Measurements from ENCODE around the gene PLA2G4E. TPM values are rescaled to one million over a fixed set of nuclear protein-coding genes. Genes with fewer than 3 reads are reported as not detected.

PLA2G4E gene
- total and polyA plus RNA-seq, 5 donors = 0.06 to 0.26 (median 0.08) TPM

- H3K4me3 ChIP-seq (ENCODE audit: low read length) = no peak overlapping the region
- no peak for ATAC-seq
- no peaks in the 10 kb centered on the region for H3K9me3 ChIP-seq (ENCODE audit: control insufficient read depth, low read length)
- WGBS = 47% methylated on average over 3 of the region's 3 CpGs
- intact Hi-C loops (cut with DNase I) = no loop called here
- no peak for DNase-seq
- no peaks in the 10 kb centered on the region for H3K4me1 ChIP-seq (ENCODE audit: control insufficient read depth, insufficient read depth, low read length)
- H3K27me3 ChIP-seq (ENCODE audit: control insufficient read depth, insufficient read depth) = no peaks in the 10 kb centered on the region
- no peak overlapping the region for H3K27ac ChIP-seq (ENCODE audit: low read length)
These were observed 14.6 kb upstream of the PLA2G4E start for GRCh38 chr15:42035435-42035761.

- H3K4me1 ChIP-seq (ENCODE audit: control insufficient read depth, insufficient read depth, low read length) = no peaks in the 10 kb centered on the region
- H3K9me3 ChIP-seq (ENCODE audit: control insufficient read depth, low read length) = no peaks in the 10 kb centered on the region
- H3K27ac ChIP-seq (ENCODE audit: low read length) = no peak overlapping the region
- no peak overlapping the region for H3K4me3 ChIP-seq (ENCODE audit: low read length)
- intact Hi-C loops (cut with DNase I) = no loop called here
- 77% methylated on average over 8 of the region's 8 CpGs for WGBS
- DNase-seq (no peak), ATAC-seq (no peak)
- H3K27me3 ChIP-seq (ENCODE audit: control insufficient read depth, insufficient read depth) = no peaks in the 10 kb centered on the region
These were observed 14.0 kb upstream of the PLA2G4E start for GRCh38 chr15:42034628-42035434.

GRCh38 chr15:42033214-42033873, 12.5 kb upstream of the PLA2G4E start:
- ATAC-seq (no peak), DNase-seq (no peak)
- intact Hi-C loops (cut with DNase I) = no loop called here
- no peak overlapping the region for H3K4me3 ChIP-seq (ENCODE audit: low read length)
- WGBS = 94% methylated on average over 3 of the region's 3 CpGs
- no peak overlapping the region for H3K27ac ChIP-seq (ENCODE audit: low read length)
- H3K9me3 ChIP-seq (ENCODE audit: control insufficient read depth, low read length) = no peaks in the 10 kb centered on the region
- no peaks in the 10 kb centered on the region for H3K4me1 ChIP-seq (ENCODE audit: control insufficient read depth, insufficient read depth, low read length)
- H3K27me3 ChIP-seq (ENCODE audit: control insufficient read depth, insufficient read depth) = no peaks in the 10 kb centered on the region

- 85% methylated on average over 9 of the region's 9 CpGs for WGBS
- Histone ChIP-seq H3K27ac (ENCODE audit: low read length) (no peak overlapping the region), H3K27me3 (ENCODE audit: control insufficient read depth, insufficient read depth) (no peaks in the 10 kb centered on the region), H3K4me1 (ENCODE audit: control insufficient read depth, insufficient read depth, low read length) (no peaks in the 10 kb centered on the region), H3K4me3 (ENCODE audit: low read length) (no peak overlapping the region), H3K9me3 (ENCODE audit: control insufficient read depth, low read length) (no peaks in the 10 kb centered on the region)
- intact Hi-C loops (cut with DNase I) = no loop called here
- DNase-seq (no peak), ATAC-seq (no peak)
These were observed 11.8 kb upstream of the PLA2G4E start for GRCh38 chr15:42032376-42033213.

- Histone ChIP-seq H3K4me3 (ENCODE audit: low read length) (no peak overlapping the region), H3K4me1 (ENCODE audit: control insufficient read depth, insufficient read depth, low read length) (no peaks in the 10 kb centered on the region), H3K27ac (ENCODE audit: low read length) (no peak overlapping the region), H3K27me3 (ENCODE audit: control insufficient read depth, insufficient read depth) (no peaks in the 10 kb centered on the region), H3K9me3 (ENCODE audit: control insufficient read depth, low read length) (no peaks in the 10 kb centered on the region)
- WGBS = 57% methylated on average over 6 of the region's 6 CpGs
- no peak for DNase-seq
- intact Hi-C loops (cut with DNase I) = no loop called here
- ATAC-seq = no peak
These were observed 10.5 kb upstream of the PLA2G4E start for GRCh38 chr15:42031198-42031915.

- intact Hi-C loops (cut with DNase I) = no loop called here
- ATAC-seq = peak in 1 of 2 donors; percentile 27
These were observed 6.7 kb upstream of the PLA2G4E start for GRCh38 chr15:42027521-42027920.

GRCh38 chr15:42024303-42024702, 3.5 kb upstream of the PLA2G4E start:
- H3K4me3 ChIP-seq (ENCODE audit: low read length) = no peak overlapping the region
- H3K27ac ChIP-seq (ENCODE audit: low read length) = no peak overlapping the region
- H3K27me3 ChIP-seq (ENCODE audit: control insufficient read depth, insufficient read depth) = no peaks in the 10 kb centered on the region
- H3K4me1 ChIP-seq (ENCODE audit: control insufficient read depth, insufficient read depth, low read length) = peaks cover 1% of the 10 kb centered on the region
- no peaks in the 10 kb centered on the region for H3K9me3 ChIP-seq (ENCODE audit: control insufficient read depth, low read length)
- ATAC-seq (peak in 1 of 2 donors; percentile 19), DNase-seq (no peak)
- intact Hi-C loops (cut with DNase I) = no loop called here
- 68% methylated on average over 4 of the region's 4 CpGs for WGBS

More at GRCh38 chr15:42027521-42027920, 6.7 kb upstream of the PLA2G4E start:
- H3K27ac ChIP-seq (ENCODE audit: low read length) = no peak overlapping the region
- no peaks in the 10 kb centered on the region for H3K27me3 ChIP-seq (ENCODE audit: control insufficient read depth, insufficient read depth)
- no peak for DNase-seq
- H3K4me1 ChIP-seq (ENCODE audit: control insufficient read depth, insufficient read depth, low read length) = no peaks in the 10 kb centered on the region
- 70% methylated on average over 7 of the region's 7 CpGs for WGBS
- no peak overlapping the region for H3K4me3 ChIP-seq (ENCODE audit: low read length)
- H3K9me3 ChIP-seq (ENCODE audit: control insufficient read depth, low read length) = no peaks in the 10 kb centered on the region

- Histone ChIP-seq H3K9me3 (ENCODE audit: control insufficient read depth, low read length) (no peaks in the 10 kb centered on the region), H3K27ac (ENCODE audit: low read length) (no peak overlapping the region), H3K4me1 (ENCODE audit: control insufficient read depth, insufficient read depth, low read length) (peaks cover 10% of the 10 kb centered on the region), H3K27me3 (ENCODE audit: control insufficient read depth, insufficient read depth) (no peaks in the 10 kb centered on the region), H3K4me3 (ENCODE audit: low read length) (no peak overlapping the region)
- ATAC-seq = no peak
- 93% methylated on average over 5 of the region's 5 CpGs for WGBS
- DNase-seq = no peak
- intact Hi-C loops (cut with DNase I) = no loop called here
These were observed 751 bp upstream of the PLA2G4E start for GRCh38 chr15:42021593-42021992.

- intact Hi-C loops (cut with DNase I) = no loop called here
- Histone ChIP-seq H3K27me3 (ENCODE audit: control insufficient read depth, insufficient read depth) (no peaks in the 10 kb centered on the region), H3K9me3 (ENCODE audit: control insufficient read depth, low read length) (no peaks in the 10 kb centered on the region), H3K4me1 (ENCODE audit: control insufficient read depth, insufficient read depth, low read length) (peaks cover 10% of the 10 kb centered on the region), H3K4me3 (ENCODE audit: low read length) (no peak overlapping the region), H3K27ac (ENCODE audit: low read length) (peak overlapping the region; percentile 85)
- peak; percentile 83 to 86 for ATAC-seq
- 26% methylated on average over 6 of the region's 6 CpGs for WGBS
- DNase-seq = peak; percentile 69 to 85 (median 85)
These were observed 2.3 kb downstream of the PLA2G4E start for GRCh38 chr15:42018306-42019224.

GRCh38 chr15:42016971-42017370, 3.9 kb downstream of the PLA2G4E start:
- H3K27me3 ChIP-seq (ENCODE audit: control insufficient read depth, insufficient read depth) = no peaks in the 10 kb centered on the region
- no peak overlapping the region for H3K4me3 ChIP-seq (ENCODE audit: low read length)
- intact Hi-C loops (cut with DNase I) = no loop called here
- DNase-seq (peak in 1 of 3 donors; percentile 33), ATAC-seq (no peak)
- no peak overlapping the region for H3K27ac ChIP-seq (ENCODE audit: low read length)
- H3K4me1 ChIP-seq (ENCODE audit: control insufficient read depth, insufficient read depth, low read length) = peaks cover 10% of the 10 kb centered on the region
- WGBS = 83% methylated on average over 6 of the region's 6 CpGs
- no peaks in the 10 kb centered on the region for H3K9me3 ChIP-seq (ENCODE audit: control insufficient read depth, low read length)
